ENCODE results near the gene VSTM4. TPM values are rescaled to one million over a fixed set of nuclear protein-coding genes. Genes with fewer than 3 reads are reported as not detected.

The VSTM4 gene
- total RNA-seq, 2 experiments from 2014 or later, result 0.10 TPM

DNA sequence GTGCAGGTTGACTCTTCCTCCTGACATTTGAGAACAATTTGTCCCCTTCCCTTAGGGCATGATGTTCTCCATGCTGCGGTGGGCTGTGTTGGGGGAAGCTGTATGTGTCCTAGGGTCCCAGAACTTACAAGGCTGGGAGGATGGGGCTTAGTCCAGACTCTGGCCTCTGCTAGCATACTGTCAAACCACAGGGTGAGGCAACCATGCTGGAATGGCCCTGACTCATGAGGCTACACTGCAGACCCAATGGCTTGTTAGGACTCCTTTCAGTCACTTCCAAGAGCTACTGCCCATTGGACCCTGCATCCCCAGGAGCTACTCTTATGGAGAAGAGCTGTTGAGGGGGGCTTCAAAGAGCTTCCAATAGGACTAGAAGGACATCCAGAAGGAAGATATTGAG lies 38.6 kb upstream of the VSTM4 start:
- DNase-seq, result no peak
- Mint-ChIP-seq H3K4me3 (no peak overlapping the region), H3K9me3 (no peaks in the 10 kb centered on the region), H3K27me3 (peaks cover 1% of the 10 kb centered on the region), H3K4me1 (peaks cover 51% of the 10 kb centered on the region), H3K36me3 (ENCODE audit: low read depth) (peaks cover 34% of the 10 kb centered on the region), H3K27ac (no peak overlapping the region)
- ChIA-PET CTCF (no interaction called here), POLR2A (interaction anchor here (1.4 kb wide), 1 partner anchor 29 kb away, joined by 3 read pairs; no protein-coding TSS in a partner anchor)

DNA sequence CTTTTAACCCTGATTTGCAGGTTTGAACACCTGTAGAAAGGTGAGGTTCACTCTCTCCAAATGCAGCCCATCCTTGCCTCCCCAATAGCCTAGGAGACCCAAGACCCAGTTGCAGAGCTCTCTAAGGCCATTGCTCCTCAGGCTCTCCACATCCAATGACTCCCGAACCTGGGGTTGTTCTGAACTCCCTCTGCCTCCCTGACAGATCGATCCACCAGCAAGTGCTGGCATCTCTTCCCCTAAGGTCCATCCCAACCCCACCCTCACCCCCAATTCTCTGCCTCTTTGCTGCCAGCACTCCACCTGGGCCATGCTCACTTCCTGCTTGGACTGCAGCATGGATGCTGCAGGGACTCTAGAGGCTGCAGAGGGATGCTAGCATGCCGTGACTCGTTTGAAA lies 37.8 kb upstream of the VSTM4 start:
- Mint-ChIP-seq H3K36me3 (ENCODE audit: low read depth) (peaks cover 30% of the 10 kb centered on the region), H3K4me1 (peaks cover 47% of the 10 kb centered on the region), H3K9me3 (no peaks in the 10 kb centered on the region), H3K27ac (no peak overlapping the region), H3K4me3 (no peak overlapping the region), H3K27me3 (peaks cover 3% of the 10 kb centered on the region)
- no peak for DNase-seq
- CTCF ChIA-PET, result no interaction called here
- POLR2A ChIA-PET, result interaction anchor here (1.4 kb wide), 1 partner anchor 30 kb away, joined by 3 read pairs; no protein-coding TSS in a partner anchor

DNA sequence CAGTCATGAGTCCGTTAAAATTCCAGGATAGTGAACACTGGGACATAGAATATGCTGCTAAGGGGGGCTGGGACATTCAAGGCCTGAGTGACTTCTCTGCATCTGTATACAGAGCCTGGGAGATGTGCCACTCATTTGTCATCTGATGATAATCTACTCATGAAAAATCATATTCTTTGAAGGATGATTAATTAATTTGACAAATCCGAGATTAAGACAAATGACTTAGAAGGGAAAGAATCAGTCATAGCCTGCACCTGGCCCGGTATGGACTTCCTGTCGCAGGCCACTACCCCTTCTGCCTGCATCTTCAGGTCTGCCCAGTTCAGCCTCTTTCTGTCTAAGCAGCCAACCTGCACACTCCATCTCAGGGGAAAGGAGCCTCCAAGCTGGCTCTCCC lies 37.3 kb upstream of the VSTM4 start:
- peaks cover 3% of the 10 kb centered on the region for H3K27me3 Mint-ChIP-seq
- H3K4me3 Mint-ChIP-seq, result no peak overlapping the region
- H3K36me3 Mint-ChIP-seq (ENCODE audit: low read depth), result peaks cover 28% of the 10 kb centered on the region
- peaks cover 1% of the 10 kb centered on the region for H3K9me3 Mint-ChIP-seq
- H3K27ac Mint-ChIP-seq, result no peak overlapping the region
- CTCF ChIA-PET, result no interaction called here
- no peak for DNase-seq
- peaks cover 44% of the 10 kb centered on the region for H3K4me1 Mint-ChIP-seq
- POLR2A ChIA-PET, result no interaction called here

GRCh38 chr10:49152037-49152436 lies 36.7 kb upstream of the VSTM4 start:
- Mint-ChIP-seq H3K36me3 (ENCODE audit: low read depth) (peaks cover 22% of the 10 kb centered on the region), H3K4me3 (no peak overlapping the region), H3K27ac (no peak overlapping the region), H3K9me3 (peaks cover 6% of the 10 kb centered on the region), H3K27me3 (peaks cover 6% of the 10 kb centered on the region), H3K4me1 (peaks cover 38% of the 10 kb centered on the region)
- POLR2A ChIA-PET, result interaction anchor here (1.4 kb wide), 1 partner anchor 27 kb away, joined by 3 read pairs; no protein-coding TSS in a partner anchor
- CTCF ChIA-PET, result no interaction called here
- DNase-seq, result no peak

DNA sequence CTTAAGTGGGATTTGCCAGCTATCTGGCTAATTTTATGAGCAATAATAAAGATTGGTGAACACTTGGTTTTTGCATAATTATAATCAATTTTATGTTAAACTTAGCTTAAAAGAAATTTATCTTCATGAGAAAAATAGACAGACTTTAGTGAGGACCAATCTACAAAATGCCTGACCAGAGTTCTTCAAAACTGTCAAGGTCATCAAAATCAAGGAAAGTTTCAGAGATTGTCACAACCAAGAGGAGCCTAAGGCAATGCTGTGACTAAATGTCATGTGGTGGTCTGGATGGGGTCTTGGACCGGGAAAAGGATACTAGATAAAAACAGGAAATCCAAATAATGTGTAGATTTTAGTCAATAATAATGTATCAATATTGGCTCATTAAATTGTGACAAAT lies 36.2 kb upstream of the VSTM4 start:
- Mint-ChIP-seq H3K27ac (no peak overlapping the region), H3K27me3 (peaks cover 6% of the 10 kb centered on the region), H3K4me1 (peaks cover 33% of the 10 kb centered on the region), H3K9me3 (peaks cover 7% of the 10 kb centered on the region), H3K36me3 (ENCODE audit: low read depth) (peaks cover 19% of the 10 kb centered on the region), H3K4me3 (no peak overlapping the region)
- POLR2A ChIA-PET, result interaction anchor here (1.4 kb wide), 1 partner anchor 27 kb away, joined by 3 read pairs; no protein-coding TSS in a partner anchor
- no peak for DNase-seq
- CTCF ChIA-PET, result interaction anchor here (1.4 kb wide), 1 partner anchor 13 kb away, joined by 4 read pairs; no protein-coding TSS in a partner anchor

- Mint-ChIP-seq H3K9me3 (peaks cover 7% of the 10 kb centered on the region), H3K4me3 (no peak overlapping the region), H3K27ac (no peak overlapping the region), H3K27me3 (peaks cover 9% of the 10 kb centered on the region), H3K36me3 (ENCODE audit: low read depth) (peaks cover 16% of the 10 kb centered on the region), H3K4me1 (peaks cover 29% of the 10 kb centered on the region)
- CTCF ChIA-PET, result interaction anchor here (1.4 kb wide), 1 partner anchor 13 kb away, joined by 4 read pairs; no protein-coding TSS in a partner anchor
- DNase-seq, result no peak
- POLR2A ChIA-PET, result interaction anchor here (0.7 to 1.4 kb wide), 2 partner anchors 11 to 28 kb away, joined by 3 read pairs; no protein-coding TSS in a partner anchor
These were observed 35.7 kb upstream of the VSTM4 start for GRCh38 chr10:49151025-49151445.

- ChIA-PET POLR2A (interaction anchor here (0.7 kb wide), 1 partner anchor 11 kb away, joined by 3 read pairs; no protein-coding TSS in a partner anchor), CTCF (interaction anchor here (1.4 kb wide), 1 partner anchor 14 kb away, joined by 4 read pairs; no protein-coding TSS in a partner anchor)
- Mint-ChIP-seq H3K27me3 (peaks cover 15% of the 10 kb centered on the region), H3K36me3 (ENCODE audit: low read depth) (peaks cover 11% of the 10 kb centered on the region), H3K27ac (no peak overlapping the region), H3K9me3 (peaks cover 7% of the 10 kb centered on the region), H3K4me1 (peaks cover 28% of the 10 kb centered on the region), H3K4me3 (no peak overlapping the region)
- no peak for DNase-seq
These were observed 35.1 kb upstream of the VSTM4 start for GRCh38 chr10:49150426-49150825.

DNA sequence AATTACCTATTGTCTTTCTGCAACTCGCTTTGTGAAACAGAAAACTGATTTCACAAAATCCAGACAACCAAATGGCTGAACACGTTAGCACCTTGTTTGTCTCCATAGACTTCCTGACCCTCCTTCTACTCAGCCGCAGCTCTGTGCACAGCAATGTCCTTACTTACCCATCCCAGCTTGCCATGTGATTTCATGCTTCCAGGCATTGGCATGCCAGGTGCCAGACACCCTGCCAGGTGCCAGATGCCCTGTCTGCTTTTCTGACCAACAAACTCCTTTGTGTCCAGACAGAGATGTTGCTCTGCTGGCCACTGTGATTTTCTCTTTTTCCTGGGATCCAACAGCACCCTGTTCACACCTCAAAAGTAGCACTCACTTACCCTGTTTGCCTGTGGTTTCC lies 34.6 kb upstream of the VSTM4 start:
- Mint-ChIP-seq H3K27ac (no peak overlapping the region), H3K4me1 (peaks cover 28% of the 10 kb centered on the region), H3K36me3 (ENCODE audit: low read depth) (peaks cover 7% of the 10 kb centered on the region), H3K4me3 (no peak overlapping the region), H3K9me3 (peaks cover 7% of the 10 kb centered on the region), H3K27me3 (peaks cover 18% of the 10 kb centered on the region)
- ChIA-PET CTCF (no interaction called here), POLR2A (no interaction called here)
- no peak for DNase-seq

- DNase-seq, result no peak
- Mint-ChIP-seq H3K4me3 (no peak overlapping the region), H3K9me3 (peaks cover 7% of the 10 kb centered on the region), H3K36me3 (ENCODE audit: low read depth) (no peaks in the 10 kb centered on the region), H3K27me3 (peaks cover 16% of the 10 kb centered on the region), H3K4me1 (no peaks in the 10 kb centered on the region), H3K27ac (no peak overlapping the region)
- POLR2A ChIA-PET, result no interaction called here
- CTCF ChIA-PET, result no interaction called here
These were observed 28.9 kb upstream of the VSTM4 start for GRCh38 chr10:49144058-49144720.

GRCh38 chr10:49143249-49143648 lies 27.9 kb upstream of the VSTM4 start:
- Mint-ChIP-seq H3K27me3 (peaks cover 16% of the 10 kb centered on the region), H3K9me3 (peaks cover 7% of the 10 kb centered on the region), H3K27ac (no peak overlapping the region), H3K4me1 (no peaks in the 10 kb centered on the region), H3K36me3 (ENCODE audit: low read depth) (no peaks in the 10 kb centered on the region), H3K4me3 (no peak overlapping the region)
- ChIA-PET POLR2A (no interaction called here), CTCF (no interaction called here)
- no peak for DNase-seq

GRCh38 chr10:49141541-49142332 lies 26.4 kb upstream of the VSTM4 start:
- H3K9me3 Mint-ChIP-seq, result no peaks in the 10 kb centered on the region

DNA sequence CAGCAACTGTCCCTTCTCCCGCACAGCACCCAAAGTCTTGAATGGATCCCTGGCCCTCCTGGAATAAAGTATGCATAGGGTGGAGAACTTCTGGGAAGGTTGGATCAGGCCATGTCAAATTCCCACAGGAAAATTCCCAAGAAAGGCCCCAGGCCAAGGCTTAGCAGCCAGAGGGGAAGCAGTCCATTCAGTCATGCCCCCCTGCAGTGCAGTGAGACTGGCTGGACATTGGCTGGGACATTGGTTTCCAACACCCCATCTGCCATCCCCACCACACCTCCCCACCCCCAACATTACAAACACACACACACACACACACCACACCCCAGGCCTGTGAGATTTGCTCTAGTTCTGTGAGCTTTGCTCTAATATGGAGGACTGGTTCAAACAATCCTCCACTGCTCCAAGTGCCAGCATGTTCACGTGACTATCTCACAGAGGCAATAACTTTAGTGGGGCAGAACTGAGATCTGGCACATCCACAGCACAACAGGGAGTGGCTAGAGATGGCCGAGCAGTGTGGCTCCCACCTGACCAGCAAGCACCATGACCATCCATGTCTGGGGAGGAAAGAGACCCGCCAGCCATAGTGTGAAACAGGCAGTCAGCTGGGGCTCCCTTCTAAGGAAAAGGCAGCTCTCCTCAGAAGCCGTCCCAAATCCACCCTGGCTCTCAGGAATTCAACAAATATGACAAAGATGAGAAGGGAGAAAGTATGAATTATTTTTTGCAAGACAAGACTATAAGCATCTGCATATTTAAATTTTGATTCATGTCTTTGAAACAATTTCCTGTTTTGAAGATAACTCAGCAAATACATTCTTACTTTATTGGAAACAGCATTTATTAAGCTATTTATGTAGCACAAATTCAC lies 25.2 kb upstream of the VSTM4 start:
- Mint-ChIP-seq H3K9me3 (peaks cover 2% of the 10 kb centered on the region), H3K4me3 (no peak overlapping the region), H3K27ac (no peak overlapping the region), H3K4me1 (peaks cover 2% of the 10 kb centered on the region), H3K36me3 (ENCODE audit: low read depth) (no peaks in the 10 kb centered on the region), H3K27me3 (peaks cover 14% of the 10 kb centered on the region)
- CTCF ChIA-PET, result no interaction called here
- POLR2A ChIA-PET, result no interaction called here
- DNase-seq, result no peak

More at GRCh38 chr10:49141541-49142332, 26.4 kb upstream of the VSTM4 start:
- no peaks in the 10 kb centered on the region for H3K36me3 Mint-ChIP-seq (ENCODE audit: low read depth)
- no peaks in the 10 kb centered on the region for H3K4me1 Mint-ChIP-seq
- H3K27me3 Mint-ChIP-seq, result peaks cover 18% of the 10 kb centered on the region
- POLR2A ChIA-PET, result no interaction called here
- H3K27ac Mint-ChIP-seq, result no peak overlapping the region
- CTCF ChIA-PET, result no interaction called here
- DNase-seq, result no peak
- H3K4me3 Mint-ChIP-seq, result no peak overlapping the region

- Mint-ChIP-seq H3K36me3 (ENCODE audit: low read depth) (no peaks in the 10 kb centered on the region), H3K4me1 (peaks cover 4% of the 10 kb centered on the region), H3K4me3 (no peak overlapping the region), H3K9me3 (peaks cover 2% of the 10 kb centered on the region), H3K27me3 (peaks cover 11% of the 10 kb centered on the region), H3K27ac (no peak overlapping the region)
- CTCF ChIA-PET, result no interaction called here
- POLR2A ChIA-PET, result no interaction called here
- no peak for DNase-seq
These were observed 24.5 kb upstream of the VSTM4 start for GRCh38 chr10:49139846-49140195.
